H1 (cell line): ENCODE data around the gene BABAM2. TPM values are rescaled to one million over a fixed set of nuclear protein-coding genes. Genes with fewer than 3 reads are reported as not detected.

Experiments
- CTCF ChIA-PET: fragments of 300-600 bp; sonication (Branson Sonifier 250); formaldehyde crosslinking; loops from one replicate; lab custom pipeline; 2021; ENCODE audit not compliant: partially characterized antibody; lab: Charles Lee
- POLR2A ChIA-PET: fragments of 300-600 bp; sonication (Branson Sonifier 250); formaldehyde crosslinking; loops from one replicate; lab custom pipeline; 2021; ENCODE audit warnings: inconsistent platforms; ENCODE audit not compliant: partially characterized antibody; lab: Charles Lee
- DNase-seq, 2 experiments: peaks; one replicate each; pipeline versions ENCODE4 v3.0.0 to v3.0.0-alpha.2; 2010 to 2022; ENCODE audit warnings: low spot score in 2 of 2, low read depth in 1 of 2, mixed read lengths in 1 of 2
- FAIRE-seq: peaks from 2 replicates; lab custom pipeline; 2011; peaks lifted over from hg19 to GRCh38; lab: Jason Lieb, UNC
- H2AFZ ChIP-seq: 2 replicates; pipeline ENCODE4 v1.8.1; 2012; ENCODE audit warnings: low read length, inconsistent platforms
- H2AK5ac ChIP-seq: 2 replicates; pipeline ENCODE4 v1.6.1; 2013; ENCODE audit warnings: low read depth, low read length
- H2BK120ac ChIP-seq: replicated peaks from 2 replicates; pipeline ENCODE3; 2013; ENCODE audit warnings: low read depth, low read length, inconsistent platforms
- H2BK12ac ChIP-seq: 2 replicates; pipeline ENCODE4 v1.6.1; 2013; ENCODE audit warnings: low read depth, low read length
- H2BK15ac ChIP-seq: 2 replicates; pipeline ENCODE4 v1.6.1; 2013; ENCODE audit warnings: low read length
- H2BK20ac ChIP-seq: 2 replicates; pipeline ENCODE4 v1.6.1; 2013; ENCODE audit warnings: low read length
- H2BK5ac ChIP-seq: 2 replicates; pipeline ENCODE4 v1.6.1; 2013; ENCODE audit warnings: low read depth, low read length
- H3K14ac ChIP-seq: 2 replicates; pipeline ENCODE4 v1.6.1; 2013; ENCODE audit warnings: inconsistent platforms; ENCODE audit not compliant: insufficient read length
- H3K18ac ChIP-seq: 2 replicates; pipeline ENCODE4 v1.6.1; 2013; ENCODE audit warnings: low read length; ENCODE audit errors: extremely low read depth
- H3K23ac ChIP-seq: 2 replicates; pipeline ENCODE4 v1.6.1; 2013; ENCODE audit warnings: inconsistent platforms; ENCODE audit not compliant: insufficient read length
- H3K23me2 ChIP-seq: 2 replicates; pipeline ENCODE4 v1.6.1; 2013; ENCODE audit warnings: low read depth, low read length
- H3K27ac ChIP-seq: 2 replicates; pipeline ENCODE4 v1.6.1; 2011; ENCODE audit warnings: low read depth, low read length, inconsistent platforms
- H3K27me3 ChIP-seq, 4 experiments: replicated peaks in 1 of 4; 1 replicate in 1 of 4; 2 replicates in 3 of 4; pipeline versions ENCODE4 v1.6.1 to v1.8.1; 2011 to 2013; ENCODE audit warnings: low read length in 3 of 4, mild to moderate bottlenecking in 3 of 4, inconsistent platforms in 2 of 4, mixed read lengths in 2 of 4, moderate library complexity in 1 of 4; ENCODE audit not compliant: control insufficient read depth in 3 of 4, insufficient read depth in 3 of 4; ENCODE audit errors: extremely low read depth in 1 of 4
- H3K36me3 ChIP-seq, 4 experiments: 2 replicates each; pipeline versions ENCODE4 v1.6.1 to v1.8.1; 2011 to 2013; ENCODE audit warnings: mild to moderate bottlenecking in 4 of 4, low read length in 3 of 4, moderate library complexity in 2 of 4, control low read depth in 1 of 4, inconsistent platforms in 1 of 4; ENCODE audit not compliant: insufficient read depth in 4 of 4, control insufficient read depth in 2 of 4
- H3K4ac ChIP-seq: replicated peaks from 2 replicates; pipeline ENCODE3; 2013; ENCODE audit warnings: low read length, low read depth, mixed read lengths, inconsistent platforms; ENCODE audit not compliant: insufficient read length
- H3K4me1 ChIP-seq, 4 experiments: replicated peaks in 1 of 4; 1 replicate in 1 of 4; 2 replicates in 3 of 4; pipeline versions ENCODE4 v1.6.1 to v1.8.1; 2011 to 2013; ENCODE audit warnings: low read length in 3 of 4, inconsistent platforms in 2 of 4, mixed read lengths in 1 of 4; ENCODE audit not compliant: insufficient read depth in 4 of 4, control insufficient read depth in 3 of 4
- H3K4me2 ChIP-seq, 2 experiments: 2 replicates each; pipeline versions ENCODE4 v1.6.1 to v1.8.1; 2011 to 2013; ENCODE audit warnings: low read depth in 2 of 2, low read length in 2 of 2, control low read depth in 1 of 2, inconsistent platforms in 1 of 2, mild to moderate bottlenecking in 1 of 2; ENCODE audit not compliant: insufficient read depth in 1 of 2
- H3K4me3 ChIP-seq, 4 experiments: fragments of 200-600, 300-600 bp in 1 of 4; sonication (generic), shearing (Covaris generic), sonication (Bioruptor Twin) in 1 of 4; 2 replicates each; pipeline versions ENCODE4 v1.5.1 to v1.8.1; 2011 to 2016; ENCODE audit warnings: low read length in 4 of 4, low read depth in 3 of 4, control low read depth in 2 of 4, inconsistent platforms in 2 of 4, mild to moderate bottlenecking in 2 of 4, mixed read lengths in 1 of 4, moderate library complexity in 1 of 4; ENCODE audit not compliant: insufficient read depth in 2 of 4; ENCODE audit errors: extremely low read depth in 1 of 4
- H3K56ac ChIP-seq: replicated peaks from 2 replicates; pipeline ENCODE3; 2013; ENCODE audit warnings: low read depth, mild to moderate bottlenecking, mixed read lengths, low read length, inconsistent platforms; ENCODE audit not compliant: insufficient read length
- H3K79me1 ChIP-seq: 2 replicates; pipeline ENCODE4 v1.6.1; 2013; ENCODE audit warnings: low read depth, low read length, control low read depth
- H3K79me2 ChIP-seq, 2 experiments: 2 replicates each; pipeline versions ENCODE4 v1.6.1 to v1.8.1; 2012 to 2013; ENCODE audit warnings: low read length in 2 of 2, mild to moderate bottlenecking in 2 of 2, inconsistent platforms in 1 of 2; ENCODE audit not compliant: insufficient read depth in 2 of 2, control insufficient read depth in 1 of 2
- H3K9ac ChIP-seq, 4 experiments: replicated peaks in 1 of 4; 1 replicate in 1 of 4; 2 replicates in 3 of 4; pipeline versions ENCODE4 v1.6.1 to v1.8.1; 2011 to 2013; ENCODE audit warnings: low read depth in 3 of 4, low read length in 3 of 4, control low read depth in 2 of 4, mild to moderate bottlenecking in 2 of 4, moderate library complexity in 2 of 4, inconsistent platforms in 1 of 4; ENCODE audit errors: extremely low read depth in 1 of 4
- H3K9me3 ChIP-seq, 2 experiments: 2 replicates each; pipeline versions ENCODE4 v1.6.1 to v1.8.1; 2012 to 2013; ENCODE audit warnings: mild to moderate bottlenecking in 2 of 2, moderate library complexity in 2 of 2, control low read depth in 1 of 2, inconsistent platforms in 1 of 2, low read depth in 1 of 2, low read length in 1 of 2, mixed read lengths in 1 of 2; ENCODE audit not compliant: insufficient read depth in 2 of 2
- H4K20me1 ChIP-seq, 2 experiments: replicated peaks in 1 of 2; 2 replicates each; pipeline versions ENCODE3 to v1.8.1; 2011 to 2013; ENCODE audit warnings: inconsistent platforms in 2 of 2, low read length in 2 of 2, mild to moderate bottlenecking in 1 of 2; ENCODE audit not compliant: insufficient read depth in 2 of 2, control insufficient read depth in 1 of 2
- H4K5ac ChIP-seq: 2 replicates; pipeline ENCODE4 v1.6.1; 2013; ENCODE audit warnings: low read length, low read depth, mixed read lengths, inconsistent platforms; ENCODE audit not compliant: insufficient read length
- H4K8ac ChIP-seq: 2 replicates; pipeline ENCODE4 v1.8.0; 2013; ENCODE audit warnings: mild to moderate bottlenecking, moderate library complexity, low read length, inconsistent platforms; ENCODE audit not compliant: insufficient read depth; ENCODE audit errors: extremely low read depth
- H4K91ac ChIP-seq: replicated peaks from 2 replicates; pipeline ENCODE3; 2013; ENCODE audit warnings: low read length, mixed read lengths, inconsistent platforms; ENCODE audit not compliant: insufficient read length
- BACH1 ChIP-seq: IDR thresholded peaks from 2 replicates; pipeline ENCODE4 v1.6.1; 2012; ENCODE audit warnings: low read length, improper control_type of control experiment
- WGBS, 2 experiments: shearing (Covaris generic) in 1 of 2; methylation state at CpG; one replicate each; pipeline versions ENCODE4 v1.1.6 to v1.1.7; 2013 to 2015; ENCODE audit warnings: low lambda C conversion rate in 2 of 2, mixed read lengths in 2 of 2, inconsistent platforms in 1 of 2, low coverage in 1 of 2, missing lambda C conversion rate in 1 of 2; ENCODE audit not compliant: insufficient replicate concordance in 2 of 2, insufficient coverage in 1 of 2, insufficient read length in 1 of 2; ENCODE audit errors: extremely low coverage in 1 of 2, missing lambda C conversion rate in 1 of 2; 5-methylcytosine and 5-hydroxymethylcytosine counted together
- polyA plus RNA-seq, 7 experiments: library from polyadenylated mRNA; depleted of rRNA in 3 of 7; stranded (reverse) in 5 of 7; unstranded in 2 of 7; fragments of >200 nt in 5 of 7; fragments of 200-250 nt in 2 of 7; gene quantifications; 1 replicate in 5 of 7; 2 replicates in 1 of 7; 4 replicates in 1 of 7; pipeline versions ENCODE4 v1.2.1 to v1.2.3, GENCODE V29; 2011 to 2013; ENCODE audit warnings: missing spikeins in 2 of 7, mixed read lengths in 2 of 7
- total RNA-seq: library from RNA; stranded (reverse); fragmentation: NEBNext Ultra II Directional; extraction: Animal tissue kit (Norgen Biotek cat#: 25700); gene quantifications from 2 replicates; pipeline ENCODE4 v1.2.1, GENCODE V29; 2021

The BABAM2 gene
- total and polyA plus RNA-seq, 2 of the 8 experiments (the other 6 are each of a cell fraction or from before 2014, with no cell fraction given): 15.8 to 20.9 TPM

- H3K4ac ChIP-seq: no peak overlapping the region
- H4K91ac ChIP-seq: no peak overlapping the region
- no peak overlapping the region for H3K9ac ChIP-seq
- no peak overlapping the region for H2BK15ac ChIP-seq
- H3K23ac ChIP-seq: no peak overlapping the region
- H3K14ac ChIP-seq: no peak overlapping the region
- TF ChIP-seq BACH1: no peak
- no peak overlapping the region for H2BK5ac ChIP-seq
- H2AK5ac ChIP-seq: no peak overlapping the region
- FAIRE-seq (no peak), DNase-seq (no peak)
- no peak overlapping the region for H4K5ac ChIP-seq
- 91% methylated on average over 8 of the region's 8 CpGs; no CpG with 5 or more reads in 1 of the 2 experiments for WGBS, 2 experiments
- no peaks in the 10 kb centered on the region for H3K9me3 ChIP-seq
- no peak overlapping the region for H2AFZ ChIP-seq
- no peak overlapping the region for H2BK12ac ChIP-seq
- ChIA-PET CTCF (interaction anchor here (1.0 to 1.9 kb wide), 2 partner anchors 24 to 71 kb away, joined by 3 to 5 read pairs; no protein-coding TSS in a partner anchor), POLR2A (no interaction called here)
- H3K18ac ChIP-seq: no peak overlapping the region
- no peak overlapping the region for H4K8ac ChIP-seq
- H2BK20ac ChIP-seq: no peak overlapping the region
- no peaks in the 10 kb centered on the region for H3K27me3 ChIP-seq
- no peaks in the 10 kb centered on the region for H4K20me1 ChIP-seq
- H3K79me1 ChIP-seq: no peaks in the 10 kb centered on the region
- no peaks in the 10 kb centered on the region for H3K36me3 ChIP-seq
- no peaks in the 10 kb centered on the region for H3K79me2 ChIP-seq
- no peak overlapping the region for H3K27ac ChIP-seq
- H3K56ac ChIP-seq: no peak overlapping the region
- H2BK120ac ChIP-seq: no peak overlapping the region
- no peaks in the 10 kb centered on the region for H3K23me2 ChIP-seq
- no peak overlapping the region for H3K4me3 ChIP-seq
- H3K4me2 ChIP-seq: no peak overlapping the region
- no peaks in the 10 kb centered on the region for H3K4me1 ChIP-seq
Measured at GRCh38 chr2:28251337-28251736, 360.8 kb downstream of the BABAM2 start.
